ENCODE results near the gene KANK2. TPM values are rescaled to one million over a fixed set of nuclear protein-coding genes. Genes with fewer than 3 reads are reported as not detected.

The KANK2 gene
- total RNA-seq, 5 donors from 2014 or later (not counting 1 experiment from before 2014, with no cell fraction given): 0.68 to 1.9 (median 1.2) TPM

- Mint-ChIP-seq H3K4me1 (peaks cover 9 to 17% (median 12%) of the 10 kb centered on the region in 3 donors), H3K4me3 (no peak overlapping the region), H3K9me3 (no peaks in the 10 kb centered on the region), H3K27me3 (peaks cover 16 to 23% of the 10 kb centered on the region in 2 donors), H3K27ac (no peak overlapping the region), H3K36me3 (no peaks in the 10 kb centered on the region)
- Histone ChIP-seq H3K27me3 (replicated peaks in 1 of 2; ENCODE audit: control insufficient read depth in 2 of 2, extremely low read depth in 1 of 2, insufficient read depth in 2 of 2, low read length in 1 of 2) (peaks cover 0 to 41% of the 10 kb centered on the region in 2 experiments), H3K36me3 (ENCODE audit: control insufficient read depth in 2 of 2, extremely low read depth in 1 of 2, insufficient read depth in 1 of 2, low read length in 1 of 2) (no peaks in the 10 kb centered on the region), H3K27ac (ENCODE audit: low read length) (no peak overlapping the region), H3K4me3 (ENCODE audit: control insufficient read depth in 1 of 2, extremely low read depth in 1 of 2, low read length in 1 of 2) (no peak overlapping the region), H3K9me3 (no peaks in the 10 kb centered on the region), H3K4me1 (ENCODE audit: control insufficient read depth in 1 of 2, extremely low read depth in 1 of 2, insufficient read depth in 2 of 2, low read length in 2 of 2) (peaks cover 3 to 18% of the 10 kb centered on the region in 2 experiments)
- WGBS (ENCODE audit: insufficient coverage): 94% methylated on average over 13 of the region's 15 CpGs
- DNase-seq: no peak
- POLR2A ChIA-PET: no interaction called here
- CTCF ChIA-PET: no interaction called here
- no peak for ATAC-seq (replicated peaks in 1 of 4)
Measured at GRCh38 chr19:11200015-11200574, 2.8 kb upstream of the KANK2 start.

GRCh38 chr19:11199517-11199916, 2.2 kb upstream of the KANK2 start:
- DNase-seq (no peak), ATAC-seq (replicated peaks in 1 of 4) (no peak)
- Histone ChIP-seq H3K27me3 (replicated peaks in 1 of 2; ENCODE audit: control insufficient read depth in 2 of 2, extremely low read depth in 1 of 2, insufficient read depth in 2 of 2, low read length in 1 of 2) (peaks cover 0 to 46% of the 10 kb centered on the region in 2 experiments), H3K9me3 (no peaks in the 10 kb centered on the region), H3K27ac (ENCODE audit: low read length) (no peak overlapping the region), H3K36me3 (ENCODE audit: control insufficient read depth in 2 of 2, extremely low read depth in 1 of 2, insufficient read depth in 1 of 2, low read length in 1 of 2) (no peaks in the 10 kb centered on the region), H3K4me3 (ENCODE audit: control insufficient read depth in 1 of 2, extremely low read depth in 1 of 2, low read length in 1 of 2) (no peak overlapping the region), H3K4me1 (ENCODE audit: control insufficient read depth in 1 of 2, extremely low read depth in 1 of 2, insufficient read depth in 2 of 2, low read length in 2 of 2) (peaks cover 3 to 22% of the 10 kb centered on the region in 2 experiments)
- Mint-ChIP-seq H3K9me3 (no peaks in the 10 kb centered on the region), H3K4me1 (peaks cover 9 to 16% (median 12%) of the 10 kb centered on the region in 3 donors), H3K27ac (no peak overlapping the region), H3K27me3 (peaks cover 15 to 23% of the 10 kb centered on the region in 2 donors), H3K36me3 (no peaks in the 10 kb centered on the region), H3K4me3 (peak overlapping the region in 2 of 3 donors; percentile 2 to 48)
- ChIA-PET POLR2A (no interaction called here), CTCF (no interaction called here)
- whole genome bisulfite sequencing (ENCODE audit: insufficient coverage): 78% methylated on average over 2 of the region's 5 CpGs

- H3K36me3 Mint-ChIP-seq: no peaks in the 10 kb centered on the region
- ChIA-PET POLR2A (no interaction called here), CTCF (no interaction called here)
- Histone ChIP-seq H3K4me1 (ENCODE audit: control insufficient read depth in 1 of 2, extremely low read depth in 1 of 2, insufficient read depth in 2 of 2, low read length in 2 of 2) (peaks cover 3 to 22% of the 10 kb centered on the region in 2 experiments), H3K9me3 (no peaks in the 10 kb centered on the region), H3K4me3 (ENCODE audit: control insufficient read depth in 1 of 2, extremely low read depth in 1 of 2, low read length in 1 of 2) (no peak overlapping the region), H3K27me3 (replicated peaks in 1 of 2; ENCODE audit: control insufficient read depth in 2 of 2, extremely low read depth in 1 of 2, insufficient read depth in 2 of 2, low read length in 1 of 2) (peaks cover 0 to 43% of the 10 kb centered on the region in 2 experiments), H3K36me3 (ENCODE audit: control insufficient read depth in 2 of 2, extremely low read depth in 1 of 2, insufficient read depth in 1 of 2, low read length in 1 of 2) (no peaks in the 10 kb centered on the region), H3K27ac (ENCODE audit: low read length) (no peak overlapping the region)
- H3K27ac Mint-ChIP-seq: no peak overlapping the region
- DNase-seq (no peak), ATAC-seq (replicated peaks in 1 of 4) (no peak)
- peaks cover 9 to 12% (median 12%) of the 10 kb centered on the region in 3 donors for H3K4me1 Mint-ChIP-seq
- H3K9me3 Mint-ChIP-seq: no peaks in the 10 kb centered on the region
- WGBS (ENCODE audit: insufficient coverage): 91% methylated on average over 5 of the region's 7 CpGs
- H3K27me3 Mint-ChIP-seq: peaks cover 11 to 19% of the 10 kb centered on the region in 2 donors
- H3K4me3 Mint-ChIP-seq: peak overlapping the region in 2 of 3 donors; percentile 67 to 80
Measured at GRCh38 chr19:11198769-11199424, 1.6 kb upstream of the KANK2 start.

- Histone ChIP-seq H3K4me1 (ENCODE audit: control insufficient read depth in 1 of 2, extremely low read depth in 1 of 2, insufficient read depth in 2 of 2, low read length in 2 of 2) (peaks cover 3 to 22% of the 10 kb centered on the region in 2 experiments), H3K9me3 (no peaks in the 10 kb centered on the region), H3K27ac (ENCODE audit: low read length) (no peak overlapping the region), H3K4me3 (ENCODE audit: control insufficient read depth in 1 of 2, extremely low read depth in 1 of 2, low read length in 1 of 2) (peak overlapping the region in 1 of 2 donors; percentile 14), H3K27me3 (replicated peaks in 1 of 2; ENCODE audit: control insufficient read depth in 2 of 2, extremely low read depth in 1 of 2, insufficient read depth in 2 of 2, low read length in 1 of 2) (peaks cover 0 to 36% of the 10 kb centered on the region in 2 experiments), H3K36me3 (ENCODE audit: control insufficient read depth in 2 of 2, extremely low read depth in 1 of 2, insufficient read depth in 1 of 2, low read length in 1 of 2) (no peaks in the 10 kb centered on the region)
- no peak for DNase-seq
- POLR2A ChIA-PET: no interaction called here
- Mint-ChIP-seq H3K27me3 (peaks cover 11 to 18% of the 10 kb centered on the region in 2 donors), H3K4me1 (peaks cover 9 to 12% (median 12%) of the 10 kb centered on the region in 3 donors), H3K9me3 (no peaks in the 10 kb centered on the region), H3K27ac (no peak overlapping the region), H3K4me3 (peak overlapping the region; percentile 67 to 80 (median 71)), H3K36me3 (no peaks in the 10 kb centered on the region)
- no peak for ATAC-seq (replicated peaks in 1 of 4)
- CTCF ChIA-PET: no interaction called here
- WGBS (ENCODE audit: insufficient coverage): 100% methylated on average over 3 of the region's 7 CpGs
Measured at GRCh38 chr19:11198175-11198534, 810 bp upstream of the KANK2 start.

GRCh38 chr19:11196406-11197287, 698 bp downstream of the KANK2 start:
- H3K36me3 ChIP-seq (ENCODE audit: control insufficient read depth in 2 of 2, extremely low read depth in 1 of 2, insufficient read depth in 1 of 2, low read length in 1 of 2): no peaks in the 10 kb centered on the region
- H3K4me3 Mint-ChIP-seq: peak overlapping the region; percentile 59 to 73 (median 64)
- WGBS (ENCODE audit: insufficient coverage): 11% methylated on average over 32 of the region's 47 CpGs
- H3K27me3 Mint-ChIP-seq: peaks cover 11 to 12% of the 10 kb centered on the region in 2 donors
- ChIA-PET POLR2A (no interaction called here), CTCF (interaction anchor here (0.6 to 0.7 kb wide), 2 partner anchors 24 to 226 kb away, joined by 3 to 5 read pairs; no protein-coding TSS in a partner anchor)
- no peaks in the 10 kb centered on the region for H3K9me3 Mint-ChIP-seq
- DNase-seq (no peak), ATAC-seq (replicated peaks in 1 of 4) (peak in 2 of 4 experiments; percentile 5 to 8)
- H3K27ac ChIP-seq (ENCODE audit: low read length): no peak overlapping the region
- peaks cover 9 to 12% (median 12%) of the 10 kb centered on the region in 3 donors for H3K4me1 Mint-ChIP-seq
- no peak overlapping the region for H3K27ac Mint-ChIP-seq
- H3K9me3 ChIP-seq: no peaks in the 10 kb centered on the region
- H3K4me1 ChIP-seq (ENCODE audit: control insufficient read depth in 1 of 2, extremely low read depth in 1 of 2, insufficient read depth in 2 of 2, low read length in 2 of 2): peaks cover 3 to 22% of the 10 kb centered on the region in 2 experiments
- H3K4me3 ChIP-seq (ENCODE audit: control insufficient read depth in 1 of 2, extremely low read depth in 1 of 2, low read length in 1 of 2): peak overlapping the region; percentile 38 to 47
- H3K27me3 ChIP-seq (replicated peaks in 1 of 2; ENCODE audit: control insufficient read depth in 2 of 2, extremely low read depth in 1 of 2, insufficient read depth in 2 of 2, low read length in 1 of 2): peaks cover 0 to 35% of the 10 kb centered on the region in 2 experiments
- no peaks in the 10 kb centered on the region for H3K36me3 Mint-ChIP-seq

- Mint-ChIP-seq H3K27ac (no peak overlapping the region), H3K4me3 (peak overlapping the region in 1 of 3 donors; percentile 1), H3K27me3 (peaks cover 11 to 12% of the 10 kb centered on the region in 2 donors), H3K36me3 (no peaks in the 10 kb centered on the region), H3K4me1 (peaks cover 9 to 12% (median 12%) of the 10 kb centered on the region in 3 donors), H3K9me3 (no peaks in the 10 kb centered on the region)
- no peak overlapping the region for H3K27ac ChIP-seq (ENCODE audit: low read length)
- peaks cover 0 to 36% of the 10 kb centered on the region in 2 experiments for H3K27me3 ChIP-seq (replicated peaks in 1 of 2; ENCODE audit: control insufficient read depth in 2 of 2, extremely low read depth in 1 of 2, insufficient read depth in 2 of 2, low read length in 1 of 2)
- WGBS (ENCODE audit: insufficient coverage): 79% methylated on average over 8 of the region's 12 CpGs
- no peaks in the 10 kb centered on the region for H3K9me3 ChIP-seq
- ChIA-PET CTCF (interaction anchor here (0.6 to 0.7 kb wide), 2 partner anchors 23 to 227 kb away, joined by 3 to 5 read pairs; no protein-coding TSS in a partner anchor), POLR2A (no interaction called here)
- H3K36me3 ChIP-seq (ENCODE audit: control insufficient read depth in 2 of 2, extremely low read depth in 1 of 2, insufficient read depth in 1 of 2, low read length in 1 of 2): no peaks in the 10 kb centered on the region
- ATAC-seq (replicated peaks in 1 of 4) (no peak), DNase-seq (no peak)
- no peak overlapping the region for H3K4me3 ChIP-seq (ENCODE audit: control insufficient read depth in 1 of 2, extremely low read depth in 1 of 2, low read length in 1 of 2)
- peaks cover 3 to 22% of the 10 kb centered on the region in 2 experiments for H3K4me1 ChIP-seq (ENCODE audit: control insufficient read depth in 1 of 2, extremely low read depth in 1 of 2, insufficient read depth in 2 of 2, low read length in 2 of 2)
Measured at GRCh38 chr19:11195681-11196080, 1.7 kb downstream of the KANK2 start.

All from T-cell (primary cell).